CD1c-positive myeloid dendritic cell (primary cell): ENCODE measurements around the gene PLIN5.

ENCODE experiments used
- DNase-seq: peaks from one replicate; pipeline ENCODE4 v3.0.0-alpha.2; 2016; ENCODE audit errors: extremely low spot score

PLIN5 gene

DNA sequence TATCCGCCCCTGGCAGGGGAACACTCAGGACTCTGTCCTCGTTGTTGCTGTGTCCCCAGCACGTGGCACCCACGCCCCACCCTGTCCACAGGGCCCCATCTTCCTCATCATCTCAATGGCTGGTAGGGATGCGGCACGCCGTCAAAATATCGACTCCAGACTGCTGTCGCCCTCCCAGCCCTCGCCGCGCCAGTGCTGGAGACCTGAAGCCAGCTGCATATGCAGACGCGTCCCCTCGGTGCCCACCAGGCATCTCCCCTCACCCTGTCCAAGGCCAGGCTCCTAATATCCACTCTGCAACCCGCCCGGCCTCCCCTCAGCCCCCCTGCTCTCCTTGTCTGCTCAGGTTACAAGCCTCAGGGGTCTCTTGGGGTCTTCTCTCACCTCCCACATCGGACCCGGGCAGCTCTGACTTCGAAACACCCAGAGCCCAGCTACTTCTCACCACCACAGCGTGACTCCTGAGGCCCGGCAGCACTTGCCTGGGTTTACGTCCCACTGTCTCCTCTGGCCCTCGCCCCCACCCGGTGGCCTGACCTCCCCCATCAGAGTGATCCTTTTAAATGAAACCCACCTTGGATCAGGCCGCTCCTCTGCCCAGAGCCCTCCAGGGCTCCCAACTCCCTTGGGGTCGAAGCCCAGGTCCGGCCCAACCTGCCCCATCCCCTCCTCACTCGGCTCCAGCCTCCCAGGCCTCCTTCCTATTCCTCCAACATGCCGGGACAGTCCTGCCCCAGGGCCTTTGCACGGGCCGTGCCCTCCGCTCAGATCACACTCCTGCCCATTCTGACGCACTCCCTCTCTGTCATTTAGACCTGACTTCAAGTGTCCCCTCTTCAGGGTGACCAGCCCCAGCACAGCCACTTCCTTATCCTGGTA is 29.2 kb downstream of the PLIN5 start:
- DNase-seq = no peak

DNA sequence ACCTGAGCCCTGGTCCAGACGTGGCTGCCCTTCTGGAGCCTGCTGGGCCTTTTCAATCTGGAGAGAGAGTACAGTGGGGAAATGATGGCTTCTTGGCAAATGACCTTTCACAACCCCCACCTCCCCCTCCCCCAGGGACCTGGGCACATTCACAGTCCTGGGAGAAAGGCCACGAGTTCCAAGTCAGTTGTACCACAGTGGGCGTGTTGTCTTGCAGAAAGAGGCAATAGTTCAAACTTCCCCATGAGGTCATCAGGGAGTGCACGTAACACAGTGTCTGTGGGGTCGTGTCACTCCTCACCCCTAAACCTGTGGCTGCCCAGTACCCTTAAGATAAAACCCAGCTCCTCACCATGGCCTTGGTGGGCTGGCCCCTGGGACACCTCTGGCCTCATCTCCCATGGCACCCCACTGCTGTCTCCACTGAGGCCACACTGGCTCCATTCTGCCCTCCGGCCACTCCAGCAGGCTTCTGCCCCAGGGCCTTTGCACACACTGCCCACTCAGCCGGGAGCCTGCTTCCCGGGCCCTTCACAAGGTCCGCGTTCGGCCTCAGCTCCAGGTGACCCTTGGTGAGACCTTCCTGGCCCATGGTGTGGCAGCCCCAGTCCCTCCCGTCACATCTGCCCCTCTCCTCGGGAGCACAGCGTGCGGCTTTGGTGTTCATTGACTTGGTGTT is 30.0 kb downstream of the PLIN5 start:
- DNase-seq = peak; percentile 74

DNA sequence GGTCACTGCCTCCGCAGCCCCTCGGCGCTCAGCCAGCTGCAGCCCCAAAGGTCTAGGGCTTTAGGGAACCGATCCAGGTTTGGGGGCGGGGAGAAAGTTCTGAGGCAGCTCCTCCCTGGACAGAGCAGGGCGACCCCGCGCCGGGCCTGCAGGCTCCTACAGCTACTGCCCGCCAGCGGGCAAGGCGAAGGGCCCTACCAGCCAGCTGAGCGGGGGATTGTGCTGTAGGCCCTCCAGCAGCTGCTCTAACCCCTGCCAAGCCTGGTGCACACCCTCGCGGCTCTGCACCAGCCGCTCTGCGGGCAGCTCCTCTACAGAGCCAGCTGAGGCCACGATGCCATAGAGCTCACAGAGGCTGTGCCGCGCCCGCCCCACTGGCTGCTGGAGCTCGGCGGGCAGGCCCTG is 30.7 kb downstream of the PLIN5 start:
- DNase-seq = no peak

DNA sequence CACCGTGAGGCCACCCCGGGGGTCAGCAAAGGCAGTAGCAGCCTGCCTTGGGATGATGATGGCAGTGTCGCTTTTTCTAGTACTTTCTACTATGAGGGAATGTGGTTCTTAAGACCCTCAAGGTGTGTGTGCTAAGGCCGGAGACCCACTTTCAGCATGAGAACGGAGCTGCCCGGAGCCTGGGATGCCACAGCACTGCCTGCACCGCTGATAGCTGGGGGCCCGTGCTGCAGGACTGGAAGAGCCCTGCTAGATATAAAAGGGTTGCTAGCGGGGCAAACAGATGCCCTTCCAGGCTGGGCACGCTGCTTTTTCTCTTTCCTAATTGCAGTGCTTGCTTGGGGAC is 31.2 kb downstream of the PLIN5 start:
- DNase-seq = no peak

DNA sequence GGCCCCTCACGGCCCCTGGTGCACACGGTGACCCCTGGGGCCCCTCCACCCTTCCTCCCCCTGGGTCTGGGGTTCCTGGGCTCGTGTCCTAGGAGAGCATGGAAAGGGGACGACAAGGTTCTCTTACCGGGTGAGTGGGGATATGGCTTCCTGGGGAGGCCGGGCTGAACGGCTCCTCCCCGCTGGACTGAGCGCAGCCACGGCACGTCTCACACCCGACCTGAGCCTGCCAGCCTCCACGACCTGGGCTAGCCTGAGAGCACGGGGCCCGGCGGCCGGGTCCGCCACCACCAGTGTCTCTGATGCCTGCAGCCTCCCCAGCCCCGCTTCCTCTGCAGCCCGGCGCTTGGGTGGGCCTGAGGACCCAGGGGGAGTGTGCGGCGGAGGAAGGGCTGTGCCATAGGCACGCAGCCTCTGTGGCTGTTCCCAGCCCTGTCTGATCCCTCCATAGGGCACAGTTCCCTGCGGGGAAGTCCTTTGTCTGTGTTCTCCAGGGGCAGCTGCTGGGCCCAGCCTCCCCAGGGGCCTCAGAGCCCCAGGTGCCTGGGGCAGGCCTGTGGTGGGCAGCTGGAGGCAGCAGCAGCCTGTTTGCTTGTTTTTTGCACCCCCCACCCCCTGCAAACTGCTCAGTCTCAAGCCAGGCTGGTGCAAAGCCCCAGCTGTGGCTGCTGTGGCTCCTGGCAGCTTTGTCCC is 31.7 kb downstream of the PLIN5 start:
- no peak for DNase-seq

DNA sequence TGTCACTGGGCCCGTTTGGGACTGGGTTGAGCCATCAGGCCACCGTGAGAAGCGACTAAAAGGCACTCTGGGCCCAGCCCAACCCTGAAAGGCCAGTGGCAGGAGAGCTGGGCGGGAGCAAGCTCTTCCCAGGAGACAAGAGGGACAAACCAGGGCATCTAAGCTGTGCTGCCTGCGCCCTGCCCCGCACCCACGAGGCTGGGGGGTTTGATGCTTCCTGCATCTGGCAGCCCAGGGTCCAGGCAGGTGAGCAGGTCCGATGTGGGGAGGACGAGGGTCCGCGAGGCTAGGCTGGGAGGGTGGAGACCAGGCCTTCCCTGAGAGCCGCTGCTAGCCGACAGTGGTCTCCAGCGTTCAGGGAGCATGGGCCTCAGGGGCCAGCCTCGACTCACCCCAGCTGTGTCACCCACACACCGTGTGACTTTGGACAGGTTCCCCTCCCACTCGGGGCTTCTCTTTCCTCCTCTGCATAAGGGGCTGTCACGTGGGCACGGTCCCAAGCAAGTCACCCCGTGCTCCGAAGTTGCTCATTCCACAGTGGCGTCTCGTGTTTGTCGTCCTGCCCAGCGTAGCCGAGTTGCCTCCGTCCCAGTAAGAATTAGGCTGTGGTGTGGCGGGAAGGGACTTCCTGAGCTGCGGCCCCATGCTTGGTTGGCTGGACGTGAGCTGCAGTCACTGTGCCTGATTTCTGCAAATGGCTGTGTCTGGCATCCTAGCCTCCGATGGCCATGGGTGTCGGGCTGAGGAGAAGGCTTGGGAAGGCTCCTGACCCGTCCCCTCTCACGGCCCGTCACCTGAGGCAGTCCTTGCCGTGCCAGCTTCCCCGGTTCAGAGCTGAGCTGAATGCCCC is 32.5 kb downstream of the PLIN5 start:
- DNase-seq = no peak

DNA sequence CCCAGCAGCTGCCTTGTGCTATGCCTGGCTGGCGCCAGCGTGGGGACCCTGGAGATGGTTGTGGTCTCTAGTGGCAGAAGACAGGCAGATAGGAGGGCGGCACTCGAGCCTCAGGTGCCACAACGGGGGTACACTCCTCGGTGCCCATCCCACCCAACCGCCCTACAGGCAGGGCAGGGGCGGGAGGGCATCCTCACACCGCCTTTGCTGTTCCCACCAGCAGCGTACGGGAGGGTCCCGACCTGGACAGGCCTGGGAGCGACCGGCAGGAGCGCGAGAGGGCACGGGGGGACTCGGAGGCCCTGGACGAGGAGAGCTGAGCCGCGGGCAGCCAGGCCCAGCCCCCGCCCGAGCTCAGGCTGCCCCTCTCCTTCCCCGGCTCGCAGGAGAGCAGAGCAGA is 33.3 kb downstream of the PLIN5 start:
- no peak for DNase-seq

DNA sequence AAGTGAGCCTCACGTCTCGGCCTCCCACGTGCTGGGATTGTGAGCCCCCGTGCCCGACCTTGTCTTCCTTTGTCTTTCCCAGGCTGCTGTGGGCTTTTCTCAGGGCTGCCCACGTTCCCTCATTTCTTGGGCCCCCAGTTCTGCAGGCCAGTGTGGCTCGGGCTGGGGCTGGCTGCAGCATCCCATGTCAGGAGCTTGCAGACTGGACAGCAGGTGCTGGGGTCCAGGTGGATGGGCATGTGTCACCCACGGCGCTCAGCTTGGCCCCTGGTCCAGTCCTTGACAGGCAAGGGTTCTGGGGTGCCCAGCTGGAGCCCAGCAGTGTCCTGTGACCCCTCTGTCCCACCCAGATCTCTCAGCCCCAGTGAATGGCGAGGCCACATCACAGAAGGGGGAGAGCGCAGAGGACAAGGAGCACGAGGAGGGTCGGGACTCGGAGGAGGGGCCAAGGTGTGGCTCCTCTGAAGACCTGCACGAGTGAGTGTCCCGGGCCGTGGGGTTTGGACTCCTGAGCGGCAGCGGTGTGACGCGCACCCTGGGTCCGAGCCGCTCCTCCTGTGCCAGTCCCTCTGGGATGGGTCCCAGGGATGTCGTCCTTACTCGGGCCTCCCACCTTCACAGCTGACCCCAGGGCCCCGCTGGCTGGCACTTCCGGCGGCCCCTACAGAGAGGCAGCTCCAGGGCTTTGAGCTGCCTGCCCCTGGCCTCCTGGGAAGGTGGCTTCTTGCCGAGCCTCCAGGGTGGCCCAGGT is 34.0 kb downstream of the PLIN5 start:
- DNase-seq = no peak

DNA sequence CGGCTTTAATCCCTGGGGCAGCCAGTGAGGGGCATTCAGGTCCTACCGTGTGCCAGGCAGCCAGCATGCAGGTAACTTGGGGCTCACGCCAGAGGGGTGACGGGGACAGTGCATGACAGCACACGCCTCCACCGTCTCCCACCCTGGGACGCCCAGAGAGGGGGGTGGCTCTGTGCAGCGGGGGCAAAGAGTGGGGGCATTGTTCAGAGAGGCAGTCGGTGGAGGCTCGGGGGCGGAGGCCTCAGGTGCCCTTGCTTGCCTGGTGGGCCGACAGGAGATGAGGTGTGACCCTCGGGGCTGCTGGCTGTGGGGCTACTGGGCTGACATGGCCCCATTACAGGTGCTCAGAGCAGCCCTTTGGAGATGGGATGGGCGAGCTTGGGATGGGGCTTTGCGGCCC is 35.2 kb downstream of the PLIN5 start:
- DNase-seq = no peak

DNA sequence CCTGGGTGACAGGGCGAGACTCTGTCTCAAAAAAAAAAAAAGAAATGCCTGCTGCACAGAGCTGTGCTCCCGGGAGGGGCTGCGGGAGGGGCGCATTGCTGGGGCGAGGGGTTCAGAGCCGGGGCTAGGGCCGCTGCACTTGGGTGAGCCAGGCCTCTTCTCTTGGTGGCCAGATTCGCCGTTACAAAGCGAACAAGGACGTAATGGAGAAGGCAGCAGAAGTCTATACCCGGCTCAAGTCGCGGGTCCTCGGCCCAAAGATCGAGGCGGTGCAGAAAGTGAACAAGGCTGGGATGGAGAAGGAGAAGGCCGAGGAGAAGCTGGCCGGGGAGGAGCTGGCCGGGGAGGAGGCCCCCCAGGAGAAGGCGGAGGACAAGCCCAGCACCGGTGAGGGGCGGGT is 35.7 kb downstream of the PLIN5 start:
- DNase-seq = no peak

DNA sequence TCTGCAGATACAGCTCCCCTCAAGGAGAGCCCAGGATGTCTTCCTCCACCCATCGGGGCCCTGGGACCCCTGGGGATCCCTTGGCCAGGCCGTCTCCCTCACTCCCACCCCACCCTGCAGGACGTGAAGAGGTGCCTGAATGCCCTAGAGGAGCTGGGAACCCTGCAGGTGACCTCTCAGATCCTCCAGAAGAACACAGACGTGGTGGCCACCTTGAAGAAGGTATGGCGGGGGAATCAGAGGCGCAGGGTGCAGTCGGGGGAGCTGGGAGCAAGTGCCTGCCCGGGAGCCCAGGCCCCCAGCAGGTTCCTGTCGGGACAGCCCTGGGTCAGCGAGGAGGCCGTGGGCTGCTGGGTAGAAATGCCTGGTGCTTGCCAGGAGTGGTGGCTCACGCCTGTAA is 36.3 kb downstream of the PLIN5 start:
- no peak for DNase-seq

DNA sequence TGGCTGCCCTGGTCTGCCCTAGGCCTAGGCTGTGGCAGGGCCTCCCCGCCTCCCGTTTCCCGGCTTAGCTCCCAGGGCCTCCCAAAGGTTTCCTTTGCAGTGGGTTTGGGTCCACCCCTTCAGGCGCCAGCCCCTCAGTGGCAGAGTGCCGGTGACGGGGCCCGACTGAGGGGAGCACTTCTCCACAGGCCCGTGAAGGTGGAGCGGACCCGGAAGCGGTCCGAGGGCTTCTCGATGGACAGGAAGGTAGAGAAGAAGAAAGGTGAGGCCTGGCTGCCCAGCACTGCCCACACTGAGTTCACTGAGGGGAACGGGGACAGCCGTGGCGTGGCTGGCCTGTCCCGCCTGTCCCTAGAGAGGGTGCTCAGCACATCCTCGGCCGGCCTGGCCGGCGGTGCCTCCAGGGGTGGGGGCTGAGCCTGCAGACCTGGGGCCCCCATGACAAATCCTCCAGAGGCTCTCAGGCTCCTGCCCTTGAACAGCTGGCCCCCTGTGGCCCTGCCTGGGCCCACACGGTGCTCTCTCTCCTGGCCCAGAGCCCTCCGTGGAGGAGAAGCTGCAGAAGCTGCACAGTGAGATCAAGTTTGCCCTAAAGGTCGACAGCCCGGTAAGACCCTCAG is 37.1 kb downstream of the PLIN5 start:
- no peak for DNase-seq

DNA sequence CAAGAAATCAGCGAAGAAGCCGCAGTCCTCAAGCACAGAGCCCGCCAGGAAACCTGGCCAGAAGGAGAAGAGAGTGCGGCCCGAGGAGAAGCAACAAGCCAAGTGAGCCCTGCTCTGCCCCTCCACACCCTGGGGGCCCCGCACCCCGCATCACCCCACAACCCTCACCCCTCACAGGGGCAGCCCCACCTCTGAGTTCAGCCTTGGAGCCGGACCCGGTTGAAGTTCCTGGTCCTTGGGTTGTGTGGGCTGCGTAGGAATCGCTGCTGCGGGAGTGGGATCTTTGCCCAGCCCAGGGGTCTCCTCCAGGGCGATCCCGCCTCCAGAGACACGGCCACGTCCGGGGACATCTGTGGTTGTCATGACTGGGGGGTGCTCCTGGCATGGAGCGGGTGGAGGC is 38.7 kb downstream of the PLIN5 start:
- no peak for DNase-seq

DNA sequence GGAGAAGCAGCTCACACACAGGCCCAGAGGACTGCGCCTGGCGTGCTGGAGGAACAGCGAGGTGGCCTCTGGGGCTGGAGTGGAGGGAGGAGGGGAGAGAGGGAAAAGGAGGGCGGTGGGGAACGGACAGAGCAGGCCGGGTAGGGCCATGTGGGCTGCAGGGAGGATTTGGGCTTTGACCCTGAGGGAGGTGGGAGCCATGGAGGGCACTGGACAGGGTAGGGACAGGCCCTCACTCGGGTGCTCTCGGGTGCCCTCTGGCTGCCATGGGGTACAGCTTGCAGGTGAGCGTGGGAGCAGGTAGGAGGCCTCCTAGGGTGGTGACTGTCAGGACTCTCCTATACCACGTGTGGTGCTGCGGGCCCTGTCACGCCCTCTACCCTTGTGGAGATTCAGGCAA is 39.6 kb downstream of the PLIN5 start:
- DNase-seq = no peak

DNA sequence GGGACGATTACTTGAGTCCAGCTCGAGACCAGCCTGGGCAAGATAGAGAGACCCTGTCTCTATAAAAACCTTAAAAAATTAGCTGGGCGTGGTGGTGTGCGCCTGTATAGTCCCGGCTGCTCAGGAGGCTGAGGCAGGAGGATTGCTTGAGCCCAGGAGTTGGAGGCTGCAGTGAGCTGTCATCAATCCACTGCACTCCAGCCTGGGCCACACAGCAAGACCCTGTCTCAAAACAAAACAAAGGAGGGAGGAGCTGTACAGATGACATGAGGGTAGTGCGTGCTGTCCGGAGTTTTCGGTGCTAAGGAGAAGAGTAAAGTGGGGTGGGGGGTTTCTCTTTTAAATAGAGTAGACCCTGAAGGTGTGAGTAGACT is 40.3 kb downstream of the PLIN5 start:
- DNase-seq = no peak

DNA sequence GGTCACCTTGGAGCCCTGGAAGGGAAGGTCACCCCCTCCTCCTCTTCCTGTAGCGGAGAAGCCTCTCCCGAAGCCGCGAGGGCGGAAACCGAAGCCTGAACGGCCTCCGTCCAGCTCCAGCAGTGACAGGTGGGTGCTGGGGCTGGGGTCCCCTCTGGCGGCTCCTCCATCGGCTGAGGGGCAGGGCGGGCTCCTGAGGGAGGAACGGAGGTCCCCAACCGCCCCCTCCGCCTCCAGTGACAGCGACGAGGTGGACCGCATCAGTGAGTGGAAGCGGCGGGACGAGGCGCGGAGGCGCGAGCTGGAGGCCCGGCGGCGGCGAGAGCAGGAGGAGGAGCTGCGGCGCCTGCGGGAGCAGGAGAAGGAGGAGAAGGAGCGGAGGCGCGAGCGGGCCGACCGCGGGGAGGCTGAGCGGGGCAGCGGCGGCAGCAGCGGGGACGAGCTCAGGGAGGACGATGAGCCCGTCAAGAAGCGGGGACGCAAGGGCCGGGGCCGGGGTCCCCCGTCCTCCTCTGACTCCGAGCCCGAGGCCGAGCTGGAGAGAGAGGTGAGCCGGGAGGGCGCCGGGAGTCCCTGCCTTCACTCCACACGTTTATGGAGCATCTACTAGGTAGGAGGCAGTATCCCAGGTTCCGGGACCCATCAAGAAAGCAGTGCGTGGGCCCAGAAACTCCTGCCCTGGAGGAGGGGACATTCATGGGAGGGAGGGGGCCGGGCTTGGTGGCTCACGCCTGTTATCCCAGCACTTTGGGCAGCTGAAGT is 40.9 kb downstream of the PLIN5 start:
- DNase-seq = no peak

DNA sequence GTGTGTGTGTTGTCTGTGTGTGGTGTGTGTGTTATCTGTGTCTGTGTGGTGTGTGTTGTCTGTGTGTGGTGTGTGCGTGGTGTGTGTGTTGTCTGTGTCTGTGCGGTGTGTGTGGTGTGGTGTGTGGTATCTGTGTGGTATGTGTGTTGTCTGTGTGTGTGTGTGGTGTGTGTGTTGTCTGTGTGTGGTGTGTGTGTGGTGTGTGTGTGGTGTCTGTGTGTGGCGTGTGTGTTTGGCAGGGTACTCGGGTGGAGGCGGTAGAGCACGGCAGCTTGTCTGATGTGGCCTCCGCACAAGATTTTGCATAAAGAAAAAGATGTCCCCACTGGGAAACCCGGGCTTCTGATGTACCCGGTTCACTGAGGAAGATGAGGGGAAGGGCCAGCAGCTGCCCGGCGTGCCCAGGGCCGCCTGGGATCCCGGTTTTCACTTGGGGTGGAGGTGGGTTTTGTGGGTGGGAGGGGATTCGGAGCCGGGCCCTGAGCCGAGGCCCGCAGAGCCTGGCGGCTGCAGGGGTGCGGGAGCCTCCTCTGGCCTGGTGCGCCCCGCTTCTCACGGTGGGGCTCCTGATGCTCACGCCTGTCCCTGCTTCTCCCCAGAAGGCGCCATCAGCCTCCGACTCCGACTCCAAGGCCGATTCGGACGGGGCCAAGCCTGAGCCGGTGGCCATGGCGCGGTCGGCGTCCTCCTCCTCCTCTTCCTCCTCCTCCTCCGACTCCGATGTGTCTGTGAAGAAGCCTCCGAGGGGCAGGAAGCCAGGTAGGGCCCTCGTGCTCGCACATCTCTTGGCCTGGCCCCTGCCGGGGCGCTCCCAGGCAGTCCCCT is 41.7 kb downstream of the PLIN5 start:
- DNase-seq = no peak

DNA sequence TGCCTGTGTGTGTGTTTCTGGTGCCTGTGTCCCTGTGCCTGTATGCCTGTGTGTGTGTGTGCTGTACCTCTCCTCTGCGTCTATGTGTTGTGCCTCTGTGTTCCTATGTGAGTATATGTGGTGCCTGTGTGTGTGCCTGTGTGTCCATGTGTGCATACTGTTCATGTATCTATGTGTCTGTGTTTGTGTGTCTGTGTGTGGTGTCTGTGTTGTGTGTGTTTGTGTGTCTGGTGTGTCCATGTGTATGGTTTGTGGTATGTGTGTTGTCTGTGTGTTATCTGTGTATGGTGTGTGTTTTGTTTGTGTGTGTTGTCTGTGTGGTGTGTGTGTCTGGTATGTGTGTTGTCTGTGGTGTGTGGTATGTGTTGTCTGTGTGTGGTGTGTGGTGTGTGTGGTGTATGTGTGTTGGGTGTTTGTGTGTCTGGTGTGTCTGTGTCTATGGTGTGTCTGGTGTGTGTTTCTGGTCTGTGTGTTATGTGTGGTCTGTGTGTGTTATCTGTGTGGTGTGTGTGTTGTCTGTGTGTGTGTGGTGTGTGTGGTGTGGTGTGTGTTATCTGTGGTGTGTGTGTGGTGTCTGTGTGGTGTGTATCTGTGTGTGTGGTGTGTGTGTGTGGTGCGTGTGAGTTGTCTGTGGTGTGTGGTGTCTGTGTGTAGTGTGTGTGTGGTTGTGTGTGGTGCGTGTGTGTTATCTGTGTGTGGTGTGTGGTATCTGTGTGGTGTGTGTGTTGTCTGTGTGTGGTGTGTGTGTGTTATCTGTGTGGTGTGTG is 42.5 kb downstream of the PLIN5 start:
- DNase-seq = no peak
